HG02642 (cell line): ENCODE measurements around the gene ASB7.
"Not testable (repeated sequence)": the region's sequence is repeated elsewhere in the genome, so short reads cannot be mapped to it uniquely, and the experiment has no call there.

Experiments used
- ATAC-seq: cut with Tn5 transposase; IDR thresholded peaks from one replicate; pipeline ENCODE4 v1.9.1; 2021; ENCODE audit warnings: mild to moderate bottlenecking; ENCODE audit not compliant: unreplicated experiment, poor library complexity

The ASB7 gene, protein sequence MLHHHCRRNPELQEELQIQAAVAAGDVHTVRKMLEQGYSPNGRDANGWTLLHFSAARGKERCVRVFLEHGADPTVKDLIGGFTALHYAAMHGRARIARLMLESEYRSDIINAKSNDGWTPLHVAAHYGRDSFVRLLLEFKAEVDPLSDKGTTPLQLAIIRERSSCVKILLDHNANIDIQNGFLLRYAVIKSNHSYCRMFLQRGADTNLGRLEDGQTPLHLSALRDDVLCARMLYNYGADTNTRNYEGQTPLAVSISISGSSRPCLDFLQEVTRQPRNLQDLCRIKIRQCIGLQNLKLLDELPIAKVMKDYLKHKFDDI

DNA sequence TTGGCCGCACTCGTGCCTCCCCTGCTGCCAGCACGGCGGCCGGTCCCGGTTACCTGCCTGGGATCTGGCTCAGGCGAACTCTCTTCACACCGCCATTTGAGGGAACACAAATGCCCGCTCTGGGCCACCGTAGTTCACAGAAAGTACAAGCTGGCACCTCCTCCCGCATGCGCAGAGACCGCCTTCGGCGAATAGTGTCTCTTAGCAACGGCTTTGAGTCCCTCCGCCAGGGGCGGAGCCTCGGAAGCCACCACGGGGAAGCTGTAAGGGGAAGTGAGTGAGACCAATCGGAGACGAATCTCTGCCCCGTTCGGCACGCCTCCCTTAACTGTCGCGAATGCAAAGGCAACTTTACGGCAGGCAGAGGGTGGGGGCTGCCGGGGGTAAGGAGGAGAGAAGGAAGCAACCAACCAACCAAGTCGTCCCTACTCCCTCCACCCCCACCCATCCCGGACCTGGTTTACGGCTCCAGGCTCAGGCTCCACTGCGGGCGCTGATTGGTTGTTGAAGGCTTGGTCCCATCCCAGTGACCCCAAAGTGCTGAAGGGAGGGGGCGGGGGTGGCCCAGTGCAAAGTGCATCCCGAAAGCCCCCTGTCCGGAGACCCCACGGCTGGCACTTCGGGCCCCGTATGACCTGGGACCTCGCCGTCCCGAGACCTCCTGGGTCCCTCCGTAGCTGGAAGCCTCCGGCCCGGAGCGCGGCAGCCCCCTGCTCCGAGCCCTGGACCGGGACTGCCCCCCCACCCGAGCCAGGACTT, at the start of gene ASB7, which contains the start of gene LINS1:
Gene ASB7, plus strand, starts transcription at position 526 of the 759 bp plus-strand sequence. CDS start 9,628 bp downstream, outside the sequence.
Gene LINS1, minus strand, starts transcription at position 121 of the 759 bp plus-strand sequence. CDS start 21,342 bp downstream, outside the sequence.
- ATAC-seq: peak; percentile 89

DNA sequence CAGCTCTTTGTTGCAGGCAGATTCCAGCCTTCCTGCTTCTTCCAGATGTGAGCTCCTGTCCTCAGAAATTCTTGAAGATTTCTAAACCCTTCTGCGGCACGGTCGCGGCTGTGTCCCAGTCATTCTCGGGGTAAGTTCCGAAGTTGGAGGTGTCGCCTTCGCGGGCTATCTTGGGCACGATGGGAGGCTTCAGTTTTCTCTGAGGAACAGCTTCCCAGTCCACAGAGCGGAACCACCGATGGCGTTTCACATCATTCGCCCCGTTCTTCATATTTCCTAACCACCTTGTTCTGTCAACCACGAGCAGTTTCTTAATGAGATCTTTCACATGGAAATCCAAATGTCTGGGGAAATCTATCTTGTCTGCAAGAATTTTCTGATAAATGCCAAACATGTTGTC, 48.9 kb upstream of the ASB7 start:
- no peak for ATAC-seq

DNA sequence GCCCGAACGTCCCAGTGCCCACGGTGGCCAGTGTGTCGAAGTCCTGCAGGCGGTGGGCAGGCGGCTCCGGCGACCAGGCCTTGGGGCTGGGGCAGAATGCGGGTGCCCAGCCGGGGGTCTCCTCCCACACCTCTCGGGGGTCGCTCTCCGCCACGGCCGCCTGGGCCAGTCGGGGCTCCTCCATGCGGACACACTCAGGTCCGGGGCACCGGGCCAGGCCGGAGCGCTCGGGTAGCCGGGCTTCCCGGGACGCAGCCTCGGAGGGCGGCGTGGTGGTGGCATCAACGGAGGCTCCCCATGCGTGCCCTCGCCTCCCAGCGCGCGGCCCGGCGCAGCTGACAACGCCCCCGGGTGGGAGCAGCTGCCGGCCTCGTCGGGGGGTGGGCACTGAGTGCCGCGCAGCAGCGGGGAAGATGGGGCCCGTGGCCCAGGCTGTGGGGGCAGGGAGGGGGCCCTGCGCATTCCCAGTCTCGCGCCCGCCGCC, 43.6 kb upstream of the ASB7 start:
- no peak for ATAC-seq

DNA sequence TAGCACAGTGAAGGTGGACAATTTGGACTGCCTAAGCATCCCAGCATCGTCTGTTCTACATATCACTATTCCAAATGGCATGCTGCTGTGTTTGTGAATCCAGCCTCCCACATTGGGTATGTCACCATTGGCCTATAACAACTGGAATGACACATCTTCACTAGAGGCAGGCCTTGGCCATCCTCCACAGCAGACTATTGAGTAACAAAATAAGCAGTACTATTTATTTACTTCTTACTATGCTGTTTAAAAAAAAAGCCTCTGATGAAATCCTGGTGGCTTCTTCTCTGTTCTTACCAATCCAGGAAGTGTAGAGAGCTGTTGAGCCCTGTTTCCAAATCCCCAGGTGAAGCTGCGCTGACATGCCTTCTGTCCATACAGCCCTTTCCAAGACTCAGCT, 43.1 kb upstream of the ASB7 start:
- ATAC-seq: no peak

DNA sequence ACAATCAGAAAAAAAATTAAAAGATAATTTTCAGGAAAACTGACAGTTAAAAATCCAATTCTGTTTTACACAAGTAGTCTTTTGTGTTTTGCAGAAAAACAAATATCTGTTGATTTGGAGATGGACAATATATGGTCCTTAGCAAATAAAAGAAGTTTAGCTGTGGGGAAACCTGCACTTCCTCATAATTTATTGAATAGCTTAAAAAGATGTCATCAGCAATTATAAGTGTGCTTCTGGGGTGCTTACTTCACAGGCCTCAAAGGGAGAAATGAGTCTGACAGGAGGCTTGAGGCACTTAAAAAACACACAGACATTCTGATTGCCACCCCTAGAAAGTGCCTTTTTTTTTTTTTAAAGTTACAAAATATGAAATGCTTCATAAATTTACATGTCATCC, 42.1 kb upstream of the ASB7 start:
- no peak for ATAC-seq

DNA sequence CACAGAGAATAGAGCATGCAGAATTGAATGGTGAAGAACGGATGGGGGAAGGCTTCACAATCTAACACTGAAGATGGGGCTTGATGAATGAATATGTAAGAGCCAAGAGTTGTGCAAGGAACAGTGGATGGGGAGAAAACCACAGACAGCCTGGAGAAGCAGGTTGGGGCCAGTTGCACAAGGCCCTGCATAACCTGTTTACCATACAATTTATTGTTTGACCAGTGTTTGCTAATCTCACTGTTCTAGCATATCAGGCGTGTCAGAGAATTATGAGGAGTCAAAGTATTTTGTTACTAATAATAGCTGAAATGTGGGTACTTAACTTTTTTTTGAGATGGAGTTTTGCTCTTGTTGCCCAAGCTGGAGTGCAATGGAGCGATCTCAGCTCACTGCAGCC, 36.8 kb upstream of the ASB7 start:
- ATAC-seq: no peak

DNA sequence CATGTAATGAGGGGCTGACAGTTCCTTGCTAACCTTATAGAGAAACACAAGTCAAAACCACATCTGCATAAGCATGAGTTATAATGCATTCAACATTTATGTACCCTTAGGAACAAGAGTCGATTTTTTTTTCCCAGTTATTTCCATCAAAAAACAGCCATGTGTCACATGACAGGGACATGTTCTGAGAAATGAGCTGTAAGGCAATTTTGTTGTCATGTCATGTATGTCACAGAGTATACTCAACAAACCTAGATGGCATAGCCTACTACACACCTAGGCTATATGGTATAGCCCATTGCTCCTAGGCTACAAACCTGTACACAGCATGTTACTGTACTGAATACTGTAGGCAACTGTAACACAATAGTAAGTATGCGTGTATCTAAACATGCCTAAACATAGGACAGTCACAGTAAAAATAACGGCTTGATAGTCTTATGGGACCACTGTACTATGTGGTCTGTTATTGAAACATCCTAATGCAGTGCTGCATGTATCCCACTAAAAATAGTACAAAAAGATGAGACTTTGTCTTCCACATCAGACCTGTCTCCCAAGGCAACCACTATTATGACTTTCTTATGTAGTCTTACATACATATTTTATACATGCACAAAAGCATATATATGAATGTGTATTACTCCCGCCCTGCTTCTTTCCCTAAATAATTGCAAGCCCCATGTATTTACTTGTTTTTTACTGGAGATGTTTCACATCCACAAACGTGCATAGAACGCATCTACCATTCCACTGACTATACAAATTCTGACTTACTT, 35.4 kb upstream of the ASB7 start:
- ATAC-seq: no peak

DNA sequence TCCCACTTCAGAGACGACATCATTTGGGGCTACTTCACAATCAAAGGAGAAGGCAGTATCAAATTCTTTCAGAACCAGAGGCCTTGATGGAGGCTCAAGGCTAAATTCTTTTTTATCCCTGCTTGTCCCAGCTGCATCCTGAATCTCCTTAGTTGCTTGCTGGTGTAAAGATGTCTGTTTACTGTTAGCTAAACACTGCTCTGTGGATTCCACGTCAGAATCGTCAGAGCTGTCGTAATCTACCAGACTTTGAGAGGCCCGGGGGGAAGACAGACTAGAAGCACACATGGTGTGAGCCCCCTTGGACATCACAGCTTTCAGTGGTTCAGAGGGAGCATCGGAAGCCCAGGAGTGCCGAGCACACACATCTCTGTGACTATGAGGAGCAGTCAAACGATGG, 33.0 kb upstream of the ASB7 start:
- no peak for ATAC-seq

DNA sequence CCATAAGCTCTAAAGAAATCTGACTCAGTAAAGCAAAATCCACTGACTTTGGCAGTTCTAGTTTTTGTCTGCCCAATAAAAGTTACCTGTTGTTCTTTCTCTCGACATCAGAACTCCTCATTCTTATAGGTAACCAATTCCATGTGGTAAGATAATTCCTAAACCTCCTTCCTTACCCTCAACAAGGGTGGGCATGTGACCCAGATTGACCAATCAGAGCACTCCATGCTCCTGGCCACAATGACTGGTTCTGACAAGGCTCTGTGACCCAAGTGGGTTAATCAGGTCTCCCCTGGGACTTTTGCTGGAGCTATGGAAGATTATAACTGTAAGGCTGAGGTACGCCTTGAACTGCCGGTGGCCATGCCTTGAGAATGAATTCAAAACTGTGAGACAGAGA, 32.1 kb upstream of the ASB7 start:
- peak; percentile 3 for ATAC-seq

DNA sequence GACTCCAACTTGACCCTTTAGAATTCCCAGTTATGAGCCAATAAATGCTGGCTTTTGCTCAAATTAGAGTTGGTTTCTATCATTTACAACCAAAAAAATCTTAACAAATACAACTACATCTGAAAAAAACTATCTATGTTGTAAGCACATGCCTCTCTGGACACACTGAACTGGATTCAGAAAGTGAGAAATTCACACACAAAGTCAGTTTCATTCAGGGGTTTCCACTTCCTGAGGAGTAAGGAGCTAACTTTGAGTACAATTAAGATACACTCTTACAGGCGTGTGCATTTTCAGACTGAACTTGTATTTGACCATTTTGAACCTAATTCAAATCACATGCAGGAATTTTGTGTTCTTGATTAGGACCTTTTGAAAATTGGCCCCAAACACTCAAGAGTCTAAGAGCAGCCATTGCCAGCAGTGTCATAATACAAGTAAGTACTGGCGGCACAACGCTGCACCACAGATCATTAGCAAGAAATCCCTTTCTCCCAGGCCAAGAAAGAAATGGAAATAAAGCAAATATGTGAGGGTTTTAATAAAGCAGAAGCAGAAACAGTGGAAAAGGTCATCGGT, 31.6 kb upstream of the ASB7 start:
- ATAC-seq: peak; percentile 74

DNA sequence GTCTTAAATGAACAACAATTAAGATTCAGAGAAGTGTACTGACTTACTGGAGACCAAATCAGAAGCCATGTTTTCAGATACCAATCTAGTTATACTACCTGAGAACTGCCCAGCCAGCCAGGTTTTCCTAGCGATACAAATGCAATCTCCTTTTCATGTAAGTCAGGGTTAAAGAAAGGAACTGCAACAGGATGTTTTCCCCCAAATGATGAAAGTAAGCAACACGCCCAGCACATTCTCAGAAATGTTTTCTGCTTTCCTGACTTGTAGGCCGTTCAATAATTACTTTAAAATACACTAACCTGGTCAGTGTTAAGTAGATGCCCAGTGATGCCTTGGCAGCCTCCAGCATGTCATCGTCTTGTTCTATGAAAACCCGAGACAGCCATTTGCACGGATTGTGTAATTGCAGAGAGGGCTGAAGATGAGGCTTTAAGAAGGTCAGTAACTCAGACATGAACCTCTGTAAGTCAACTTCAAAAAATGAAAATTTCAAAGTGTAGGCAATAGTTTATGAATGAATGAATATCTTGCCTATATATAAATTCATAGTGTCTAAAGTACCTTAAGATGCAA, 30.7 kb upstream of the ASB7 start:
- no peak for ATAC-seq

DNA sequence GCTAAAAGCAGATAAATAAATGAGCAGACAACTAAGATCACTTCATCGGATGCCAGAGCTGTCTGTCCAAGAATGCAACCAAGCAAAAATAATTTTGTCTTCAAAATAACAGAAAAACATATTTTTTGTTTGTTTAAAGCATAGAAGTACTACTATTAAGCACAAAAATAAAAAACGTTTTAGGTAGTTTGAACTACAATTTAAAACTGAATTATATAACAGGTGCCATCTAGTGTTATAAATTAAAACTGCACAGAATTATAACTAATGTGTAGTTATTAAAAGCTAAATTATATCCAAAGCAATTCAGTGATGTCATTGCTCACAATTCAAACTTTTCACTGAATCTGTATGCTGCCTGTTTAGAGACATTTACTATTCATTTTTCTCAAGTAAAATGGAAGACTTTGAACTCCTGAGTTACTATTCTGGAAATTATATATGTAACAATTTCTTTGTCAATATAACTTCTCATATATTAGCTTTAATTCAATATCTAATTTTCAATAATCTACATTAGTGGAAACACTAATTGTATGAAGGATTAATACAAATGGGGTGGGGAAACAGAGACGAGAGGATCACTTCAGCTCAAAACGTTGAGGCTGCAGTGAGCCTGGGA, 29.9 kb upstream of the ASB7 start:
- ATAC-seq: no peak

DNA sequence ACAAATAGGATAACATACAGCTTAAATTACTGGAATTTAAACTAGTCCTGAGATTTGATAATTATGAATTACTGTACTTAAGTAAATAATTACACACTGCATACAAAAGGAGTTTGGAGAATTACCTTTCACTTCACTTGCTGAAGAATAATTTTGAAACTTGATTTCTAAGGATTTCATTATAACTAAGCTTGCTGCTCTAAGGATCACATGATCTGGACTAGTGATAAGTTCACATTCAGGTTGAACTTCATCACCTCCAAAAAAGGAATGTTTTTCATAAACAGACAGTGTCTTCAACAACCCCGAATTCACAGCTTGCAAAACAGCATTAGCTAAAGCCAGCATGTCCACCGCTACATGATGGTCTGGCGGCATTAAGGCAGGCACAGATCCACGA, 28.9 kb upstream of the ASB7 start:
- no peak for ATAC-seq

DNA sequence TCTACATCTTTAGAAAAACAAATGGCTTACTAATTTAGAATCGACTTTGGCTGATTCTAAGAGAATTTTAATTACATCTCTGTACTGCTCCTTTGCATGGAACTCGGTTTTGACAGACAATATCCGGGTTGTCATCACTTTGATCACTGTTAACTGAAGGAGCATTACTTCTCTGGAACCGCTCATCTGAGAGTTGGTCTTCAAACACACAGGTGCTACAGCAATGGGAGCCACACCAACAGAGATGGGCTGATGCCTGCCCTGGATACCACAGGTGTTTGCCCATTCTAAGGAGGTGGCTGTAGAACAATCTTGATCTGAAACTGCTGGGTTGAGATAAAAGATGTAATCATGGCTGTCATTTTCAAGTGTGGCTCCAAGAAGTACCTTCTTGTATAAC, 22.0 kb upstream of the ASB7 start:
- no peak for ATAC-seq

DNA sequence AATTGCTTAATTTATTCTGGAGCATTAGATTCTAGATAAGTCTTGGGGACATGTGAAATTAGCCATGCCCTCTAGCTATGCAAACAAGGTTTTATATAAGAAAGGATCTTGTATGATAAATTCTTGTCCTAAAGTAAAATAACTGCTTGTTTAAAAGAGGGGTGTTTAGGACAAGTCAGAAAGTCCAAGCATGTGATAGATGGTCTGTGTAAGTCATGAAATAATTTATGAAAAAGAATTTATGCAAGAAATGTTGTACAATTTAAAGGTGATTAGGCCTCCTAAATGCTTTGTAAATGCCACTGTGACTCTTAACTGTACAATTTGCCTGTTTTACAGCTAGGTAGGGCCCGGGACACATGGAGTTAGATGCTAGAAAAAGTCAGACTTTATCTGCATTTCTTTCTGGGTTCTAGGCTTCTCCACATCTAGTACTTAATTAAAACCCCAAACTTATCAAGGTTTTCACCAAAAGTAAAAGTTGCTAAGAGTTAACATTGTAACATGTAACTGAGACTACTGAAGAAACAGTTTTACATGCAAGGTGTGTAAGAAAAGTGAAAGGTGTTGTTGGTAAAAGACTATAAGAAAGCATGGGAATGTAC, 13.6 kb upstream of the ASB7 start:
- ATAC-seq: no peak

DNA sequence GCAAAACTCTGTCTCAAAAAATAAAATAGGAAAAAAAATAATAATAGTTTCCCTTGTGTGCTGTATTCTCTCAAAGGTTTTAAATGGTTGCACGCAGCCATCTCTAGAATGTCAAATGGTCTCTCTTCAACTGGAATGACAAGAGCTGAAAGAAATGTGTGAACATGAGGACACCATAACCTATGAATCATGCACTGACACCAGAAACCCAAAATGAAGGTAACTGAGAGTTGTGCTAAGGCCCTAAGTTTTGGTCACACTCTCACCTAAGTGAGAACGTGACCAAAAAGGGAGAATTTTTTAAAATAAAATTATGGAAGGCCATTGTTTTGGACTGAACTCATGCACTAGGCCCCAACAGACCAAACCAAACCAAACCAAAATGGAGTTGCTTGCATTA, 11.2 kb upstream of the ASB7 start:
- ATAC-seq: not testable (repeated sequence)

DNA sequence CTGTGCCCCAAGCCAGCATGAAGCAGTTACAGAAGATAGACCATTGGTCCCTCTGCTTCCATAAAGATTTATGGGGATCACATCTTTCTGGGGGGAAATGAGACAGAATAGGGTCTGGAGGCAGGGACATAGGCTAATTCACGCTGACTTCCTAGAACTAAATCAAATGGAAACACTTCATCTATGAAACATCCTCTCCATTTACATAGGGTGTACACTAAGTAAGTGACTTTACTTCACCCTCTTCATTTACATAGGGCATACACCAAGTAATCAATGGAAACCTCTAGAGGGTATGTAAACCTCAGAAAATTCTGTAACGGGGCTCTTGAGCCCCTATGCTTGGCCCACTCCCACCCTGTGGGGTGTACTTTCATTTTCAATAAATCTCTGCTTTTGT, 10.6 kb upstream of the ASB7 start:
- no peak for ATAC-seq

DNA sequence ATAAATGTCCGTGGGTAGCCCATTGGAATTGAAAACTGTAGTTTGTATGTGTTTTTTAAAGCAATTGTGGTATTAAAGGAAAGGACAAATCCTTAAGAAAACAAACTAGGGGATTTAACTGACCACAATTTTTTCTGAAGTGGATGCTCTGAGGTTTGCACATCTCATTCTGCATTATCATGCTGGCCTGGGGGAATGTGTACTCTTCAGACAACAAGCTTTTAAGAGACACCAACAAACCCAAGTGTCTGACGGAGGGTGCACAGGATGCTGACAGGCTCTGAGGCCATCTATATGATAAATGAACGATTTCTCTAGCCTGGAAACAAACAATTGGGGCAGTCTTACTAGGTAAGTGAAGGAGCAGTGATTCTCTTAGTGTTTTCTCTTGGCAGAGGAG, 9.5 kb upstream of the ASB7 start:
- ATAC-seq: no peak

DNA sequence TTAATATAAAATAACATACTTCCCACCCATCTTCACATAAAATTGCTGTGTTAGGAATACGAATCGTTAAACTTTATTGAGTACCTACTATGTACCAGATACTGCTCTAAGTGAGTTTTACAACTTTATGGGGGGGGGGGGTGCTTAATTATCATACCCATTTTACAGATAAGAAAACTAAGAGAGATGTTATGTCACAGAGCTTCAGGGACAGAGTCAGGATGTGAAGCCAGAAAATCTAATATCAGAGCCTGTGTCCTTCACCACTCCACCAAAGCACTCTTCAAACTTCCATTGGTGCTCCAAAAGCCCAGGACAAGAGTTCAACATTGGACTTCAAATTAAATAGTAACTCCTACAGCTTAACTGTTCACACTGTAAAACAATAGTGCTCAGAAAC, 9.0 kb upstream of the ASB7 start:
- no peak for ATAC-seq
